ENCODE measurements around the gene PDF.

The PDF gene

GRCh38 chr16:69344171-69344570 lies 13.8 kb upstream of the PDF start:
- TF ChIP-seq REST (IDR thresholded peaks at IDR 0.05; ENCODE audit: low read depth) (no peak), CREB1 (IDR thresholded peaks at IDR 0.05; ENCODE audit: low read depth) (no peak), NFIC (IDR thresholded peaks at IDR 0.05) (no peak), YY1 (IDR thresholded peaks at IDR 0.05; ENCODE audit: low read depth) (no peak), TCF12 (IDR thresholded peaks at IDR 0.05; ENCODE audit: low read depth) (no peak), TAF1 (IDR thresholded peaks at IDR 0.05; ENCODE audit: low read depth) (no peak), FOXM1 (IDR thresholded peaks at IDR 0.05; ENCODE audit: borderline replicate concordance, low read depth) (no peak), CEBPB (IDR thresholded peaks at IDR 0.05) (no peak), TEAD4 (IDR thresholded peaks at IDR 0.05) (no peak), MAX (IDR thresholded peaks at IDR 0.05) (no peak), EGR1 (IDR thresholded peaks at IDR 0.05) (no peak)

- TF ChIP-seq TEAD4 (IDR thresholded peaks at IDR 0.05) (no peak), USF1 (IDR thresholded peaks at IDR 0.05) (no peak), MAX (IDR thresholded peaks at IDR 0.05) (no peak), RAD21 (IDR thresholded peaks at IDR 0.05; ENCODE audit: low read depth) (no peak), NFIC (IDR thresholded peaks at IDR 0.05) (no peak), CEBPB (IDR thresholded peaks at IDR 0.05) (no peak), EP300 (IDR thresholded peaks at IDR 0.05; ENCODE audit: borderline replicate concordance) (no peak), YY1 (IDR thresholded peaks at IDR 0.05; ENCODE audit: low read depth) (no peak), TCF12 (IDR thresholded peaks at IDR 0.05; ENCODE audit: low read depth) (no peak), ZBTB7A (IDR thresholded peaks at IDR 0.05; ENCODE audit: low read depth) (no peak), EGR1 (IDR thresholded peaks at IDR 0.05) (no peak), REST (IDR thresholded peaks at IDR 0.05; ENCODE audit: low read depth) (no peak), TAF1 (IDR thresholded peaks at IDR 0.05; ENCODE audit: low read depth) (no peak), FOXM1 (IDR thresholded peaks at IDR 0.05; ENCODE audit: borderline replicate concordance, low read depth) (no peak), CREB1 (IDR thresholded peaks at IDR 0.05; ENCODE audit: low read depth) (no peak)
Measured at GRCh38 chr16:69340095-69340644, 9.8 kb upstream of the PDF start.

- TF ChIP-seq TAF1 (IDR thresholded peaks at IDR 0.05; ENCODE audit: low read depth) (peak; percentile 98), EP300 (IDR thresholded peaks at IDR 0.05; ENCODE audit: borderline replicate concordance) (no peak), YY1 (IDR thresholded peaks at IDR 0.05; ENCODE audit: low read depth) (peak; percentile 96), TCF12 (IDR thresholded peaks at IDR 0.05; ENCODE audit: low read depth) (no peak), EGR1 (IDR thresholded peaks at IDR 0.05) (0 out of 2 replicates have a peak, but pooled peaks have one; percentile 6), USF1 (IDR thresholded peaks at IDR 0.05) (peak; percentile 51), MAX (IDR thresholded peaks at IDR 0.05) (peak; percentile 91), CREB1 (IDR thresholded peaks at IDR 0.05; ENCODE audit: low read depth) (peak; percentile 75)
Measured at GRCh38 chr16:69339289-69340094, 9.1 kb upstream of the PDF start, which contains the start of the genes COG8 and NIP7. Gene COG8, minus strand, starts transcription at chr16:69339564. Its CDS starts 12 bp downstream, at chr16:69339552. Gene NIP7, plus strand, starts transcription at chr16:69339772. Its CDS starts 58 bp downstream, at chr16:69339830.

- TF ChIP-seq MAX (IDR thresholded peaks at IDR 0.05): no peak; the same call in 1 of the 2 replicates
- no peak for TF ChIP-seq ZBTB7A (IDR thresholded peaks at IDR 0.05; ENCODE audit: low read depth)
- no peak for TF ChIP-seq RAD21 (IDR thresholded peaks at IDR 0.05; ENCODE audit: low read depth)
- no peak for TF ChIP-seq EP300 (IDR thresholded peaks at IDR 0.05; ENCODE audit: borderline replicate concordance)
- no peak for TF ChIP-seq YY1 (IDR thresholded peaks at IDR 0.05; ENCODE audit: low read depth)
- TF ChIP-seq FOXM1 (IDR thresholded peaks at IDR 0.05; ENCODE audit: borderline replicate concordance, low read depth): no peak
- no peak for TF ChIP-seq TAF1 (IDR thresholded peaks at IDR 0.05; ENCODE audit: low read depth)
- TF ChIP-seq TEAD4 (IDR thresholded peaks at IDR 0.05): no peak
- no peak for TF ChIP-seq EGR1 (IDR thresholded peaks at IDR 0.05)
- no peak for TF ChIP-seq NFIC (IDR thresholded peaks at IDR 0.05)
Measured at GRCh38 chr16:69338557-69339288, 8.3 kb upstream of the PDF start.

Measured in Ishikawa (cell line).